ENCODE results near the gene RPS6KA4. TPM values are rescaled to one million over a fixed set of nuclear protein-coding genes. Genes with fewer than 3 reads are reported as not detected.

The RPS6KA4 gene
- total and polyA plus RNA-seq, 8 donors = 7.4 to 18.8 (median 10.5) TPM

- intact Hi-C loops (cut with DNase I) = no loop called here
- ATAC-seq (no peak), DNase-seq (peak in 5 of 6 donors; percentile 45 to 72 (median 68)), FAIRE-seq (no peak)
- no peak overlapping the region for H3K27ac ChIP-seq
- H3K36me3 ChIP-seq = peaks cover 0 to under 1% (median 0%) of the 10 kb centered on the region in 3 donors
- TF ChIP-seq CTCF (IDR thresholded peaks at IDR 0.05) = peak in 1 of 4 donors; percentile 14
- H3K9me3 ChIP-seq = no peaks in the 10 kb centered on the region
- H3K4me1 ChIP-seq = peaks cover 8 to 26% (median 10%) of the 10 kb centered on the region in 3 donors
- H3K27me3 ChIP-seq = no peaks in the 10 kb centered on the region
- 76% methylated on average over 20 to 25 of the region's 25 CpGs for WGBS, 2 donors
- no peak overlapping the region for H3K4me3 ChIP-seq
Observed at GRCh38 chr11:64356498-64357411, 2.2 kb upstream of the RPS6KA4 start.

DNA sequence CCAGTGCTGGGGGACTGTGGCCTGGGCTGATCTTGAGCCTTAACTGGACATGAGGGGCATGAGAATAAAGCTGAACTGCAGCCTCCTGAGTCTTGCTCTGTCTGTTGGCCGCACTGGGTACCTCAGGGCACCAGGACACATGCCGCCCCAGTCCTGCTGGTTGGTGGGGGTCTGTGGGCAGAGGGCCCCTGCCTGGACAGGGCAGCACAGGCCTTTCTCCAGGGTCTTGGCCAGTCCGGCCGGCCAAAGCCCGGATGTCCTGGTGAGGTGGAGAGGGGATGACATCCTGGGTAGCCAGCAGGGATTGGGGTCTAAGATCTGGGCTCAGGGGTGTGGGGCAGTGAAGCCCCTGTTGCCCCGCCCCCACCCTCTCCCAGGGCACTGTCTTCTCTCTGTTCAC lies 1.5 kb upstream of the RPS6KA4 start:
- ATAC-seq (no peak), DNase-seq (peak in 2 of 6 donors; percentile 41 to 69), FAIRE-seq (no peak)
- intact Hi-C loops (cut with DNase I) = no loop called here
- Histone ChIP-seq H3K27me3 (no peaks in the 10 kb centered on the region), H3K4me1 (peaks cover 8 to 26% (median 10%) of the 10 kb centered on the region in 3 donors), H3K9me3 (no peaks in the 10 kb centered on the region), H3K27ac (no peak overlapping the region), H3K4me3 (no peak overlapping the region), H3K36me3 (peaks cover 0 to 7% (median 0%) of the 10 kb centered on the region in 3 donors)
- TF ChIP-seq CTCF (IDR thresholded peaks at IDR 0.05) = no peak
- 87 to 88% methylated on average over 5 to 6 of the region's 6 CpGs for WGBS, 2 donors

GRCh38 chr11:64357904-64358535 lies 942 bp upstream of the RPS6KA4 start:
- Histone ChIP-seq H3K4me3 (peak overlapping the region in 2 of 4 donors; percentile 79 to 84), H3K4me1 (peaks cover 8 to 26% (median 10%) of the 10 kb centered on the region in 3 donors), H3K9me3 (no peaks in the 10 kb centered on the region), H3K27me3 (no peaks in the 10 kb centered on the region), H3K36me3 (peaks cover 0 to 11% (median 0%) of the 10 kb centered on the region in 3 donors), H3K27ac (peak overlapping the region; percentile 43 to 80 (median 64))
- TF ChIP-seq CTCF (IDR thresholded peaks at IDR 0.05) = no peak
- WGBS, 2 donors = 69 to 79% methylated on average over 13 of the region's 13 CpGs
- intact Hi-C loops (cut with DNase I) = no loop called here
- peak in 2 of 6 donors; percentile 56 to 77 for DNase-seq
- no peak for FAIRE-seq
- ATAC-seq = no peak

DNA sequence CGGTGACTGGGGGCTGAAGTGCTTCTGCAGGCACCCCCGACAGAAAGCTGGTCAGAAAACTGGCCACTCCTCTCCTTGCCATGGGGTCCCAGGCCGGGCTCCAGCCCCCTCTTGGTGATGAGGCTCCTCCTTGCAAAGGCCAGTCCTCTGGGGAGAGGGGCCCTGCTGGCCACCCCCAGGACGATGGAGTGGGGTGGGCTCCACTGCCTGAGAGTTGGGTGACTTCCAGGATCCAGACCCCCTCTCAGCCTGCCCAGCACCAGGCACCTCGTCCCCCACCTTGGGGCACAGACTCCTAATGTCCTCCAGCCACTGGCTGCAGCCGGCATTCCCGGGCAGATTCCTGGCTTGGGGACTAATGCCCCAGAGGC lies 441 bp upstream of the RPS6KA4 start:
- WGBS, 2 donors = 19 to 20% methylated on average over 7 of the region's 7 CpGs
- intact Hi-C loops (cut with DNase I) = no loop called here
- peaks cover 8 to 26% (median 10%) of the 10 kb centered on the region in 3 donors for H3K4me1 ChIP-seq

More for the DNA sequence above, 441 bp upstream of the RPS6KA4 start:
- H3K4me3 ChIP-seq = peak overlapping the region; percentile 60 to 87 (median 82)
- H3K27ac ChIP-seq = peak overlapping the region; percentile 43 to 80 (median 64)
- no peaks in the 10 kb centered on the region for H3K9me3 ChIP-seq
- TF ChIP-seq CTCF (IDR thresholded peaks at IDR 0.05) = no peak
- H3K27me3 ChIP-seq = no peaks in the 10 kb centered on the region
- peak in 2 of 4 donors; percentile 8 to 12 for ATAC-seq
- FAIRE-seq = no peak
- peak in 1 of 6 donors; percentile 81 for DNase-seq
- H3K36me3 ChIP-seq = peaks cover 0 to 14% (median 0%) of the 10 kb centered on the region in 3 donors

All from pancreas (tissue), 10 donors.